Testis (tissue), 3 donors: Measurements from ENCODE around the gene ANGPT4. TPM values are rescaled to one million over a fixed set of nuclear protein-coding genes. Genes with fewer than 3 reads are reported as not detected.
A peak's percentile ranks its signal among the peaks of the same experiment; 100 is the strongest.

Source experiments
- DNase-seq: peaks from one replicate; pipeline ENCODE4 v3.0.0-alpha.2; 2019
- H3K27ac ChIP-seq, 2 donors: fragments of 200-600 bp; sonication (generic); one replicate each; pipeline ENCODE4 v1.5.1; 2019
- H3K27me3 ChIP-seq: fragments of 200-600 bp; sonication (generic); one replicate; pipeline ENCODE4 v1.5.1; 2019
- H3K36me3 ChIP-seq: fragments of 200-600 bp; sonication (generic); one replicate; pipeline ENCODE4 v1.5.1; 2017; ENCODE audit warnings: low read depth; ENCODE audit errors: missing control alignments
- H3K4me1 ChIP-seq: fragments of 200-600 bp; sonication (generic); one replicate; pipeline ENCODE4 v1.5.1; 2019
- H3K4me3 ChIP-seq, 2 donors: fragments of 200-600 bp; sonication (generic); one replicate each; pipeline ENCODE4 v1.5.1; 2017 to 2019
- H3K9me3 ChIP-seq: fragments of 200-600 bp; sonication (generic); one replicate; pipeline ENCODE4 v1.5.1; 2017
- POLR2A ChIP-seq: fragments of 450-650 bp; IDR thresholded peaks from one replicate; pipeline ENCODE4 v1.6.1; 2017; ENCODE audit warnings: antibody characterized with exemption, mild to moderate bottlenecking, moderate library complexity
- WGBS, 2 donors: methylation state at CpG; one replicate each; pipeline ENCODE4 v1.1.5; 2018; 5-methylcytosine and 5-hydroxymethylcytosine counted together
- intact Hi-C: fragments of 100-400 bp; cut with DNase I; formaldehyde crosslinking; loops from one replicate; pipeline ENCODE4 v1.15.1; 2023; ENCODE audit warnings: low total_unique reads
- polyA plus RNA-seq: library from polyadenylated mRNA; stranded (reverse); fragments of 350-450 nt; fragmentation: Illumina TruSeq; extraction: RNeasy Lipid Tissue Mini Kit (QIAGEN cat#74804); gene quantifications from one replicate; pipeline ENCODE4 v1.2.3, GENCODE V29; 2014; ENCODE audit warnings: low read depth, low replicate concordance; ENCODE audit not compliant: insufficient read depth
- total RNA-seq, 2 donors: library from RNA; depleted of rRNA; stranded (reverse); fragments of >200 nt; gene quantifications; one replicate each; pipeline ENCODE4 v1.2.3, GENCODE V29; 2016
- TF ChIP-seq, protein P1 (sequence below), 3 experiments: fragments of 450-650 bp in 2 of 3; fragments of 200-600 bp in 1 of 3; sonication (generic) in 1 of 3; IDR thresholded peaks; one replicate each; pipeline ENCODE4 v1.5.1; 2016 to 2019; ENCODE audit warnings: antibody characterized with exemption in 3 of 3, mild to moderate bottlenecking in 2 of 3, moderate library complexity in 1 of 3

Gene ANGPT4
- total and polyA plus RNA-seq, 3 donors from 2014 or later, result 0.56 to 1.2 (median 0.79) TPM

DNA sequence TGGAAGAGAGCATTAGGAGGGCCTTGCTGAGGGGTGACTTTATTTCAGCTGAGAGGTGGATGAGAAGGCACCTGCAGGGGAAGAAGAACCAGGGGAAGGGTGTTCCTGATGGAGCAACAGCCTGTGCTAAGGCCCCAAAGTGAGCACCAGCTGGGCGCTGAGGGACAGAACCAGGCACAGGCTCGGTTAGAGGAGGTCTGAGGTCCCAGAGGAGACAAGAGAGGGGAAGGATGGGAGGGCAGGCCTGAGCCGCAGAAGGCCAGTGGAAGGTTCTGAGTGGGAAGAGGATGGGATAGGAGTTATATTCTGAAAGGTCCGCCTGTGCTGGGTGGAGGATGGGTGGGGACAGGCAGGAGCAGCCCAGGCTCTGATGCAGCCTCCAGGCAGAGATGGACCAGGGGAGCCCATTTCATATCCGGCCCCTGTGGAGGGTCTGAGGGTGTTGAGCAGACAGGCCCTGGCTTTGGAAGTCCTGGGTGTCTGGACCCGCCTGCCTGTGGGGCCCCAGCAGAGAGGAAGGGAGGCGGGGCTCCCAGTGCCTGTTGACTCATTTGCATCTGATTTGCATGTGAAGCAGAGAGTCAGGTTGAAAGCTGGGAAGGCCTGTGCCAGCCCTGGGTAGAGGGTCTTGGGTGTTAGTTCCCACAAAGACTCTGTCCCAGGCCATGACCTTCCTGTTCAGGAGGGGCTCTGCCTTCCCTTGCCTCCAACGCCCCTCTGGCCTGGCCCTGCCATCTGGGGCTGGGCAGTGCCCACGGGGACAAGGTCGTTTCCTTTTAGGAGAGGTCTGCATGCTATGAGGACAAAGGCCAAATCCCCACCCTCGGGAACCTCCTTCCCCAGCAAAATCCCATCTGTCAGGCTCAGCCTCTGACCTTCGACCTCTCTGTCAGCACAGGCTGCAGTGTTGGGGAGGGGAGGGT, 93.2 kb downstream of the ANGPT4 start:
- 83 to 84% methylated on average over 6 to 12 of the region's 12 CpGs for WGBS, 2 donors
- no peak overlapping the region for H3K4me3 ChIP-seq
- no peaks in the 10 kb centered on the region for H3K36me3 ChIP-seq
- peaks cover 22% of the 10 kb centered on the region for H3K4me1 ChIP-seq
- H3K9me3 ChIP-seq, result no peaks in the 10 kb centered on the region
- H3K27ac ChIP-seq, result peak overlapping the region; percentile 47 to 60
- intact Hi-C loops, result no loop called here
- DNase-seq, result no peak
- no peak for TF ChIP-seq POLR2A
- TF ChIP-seq, protein P1, sequence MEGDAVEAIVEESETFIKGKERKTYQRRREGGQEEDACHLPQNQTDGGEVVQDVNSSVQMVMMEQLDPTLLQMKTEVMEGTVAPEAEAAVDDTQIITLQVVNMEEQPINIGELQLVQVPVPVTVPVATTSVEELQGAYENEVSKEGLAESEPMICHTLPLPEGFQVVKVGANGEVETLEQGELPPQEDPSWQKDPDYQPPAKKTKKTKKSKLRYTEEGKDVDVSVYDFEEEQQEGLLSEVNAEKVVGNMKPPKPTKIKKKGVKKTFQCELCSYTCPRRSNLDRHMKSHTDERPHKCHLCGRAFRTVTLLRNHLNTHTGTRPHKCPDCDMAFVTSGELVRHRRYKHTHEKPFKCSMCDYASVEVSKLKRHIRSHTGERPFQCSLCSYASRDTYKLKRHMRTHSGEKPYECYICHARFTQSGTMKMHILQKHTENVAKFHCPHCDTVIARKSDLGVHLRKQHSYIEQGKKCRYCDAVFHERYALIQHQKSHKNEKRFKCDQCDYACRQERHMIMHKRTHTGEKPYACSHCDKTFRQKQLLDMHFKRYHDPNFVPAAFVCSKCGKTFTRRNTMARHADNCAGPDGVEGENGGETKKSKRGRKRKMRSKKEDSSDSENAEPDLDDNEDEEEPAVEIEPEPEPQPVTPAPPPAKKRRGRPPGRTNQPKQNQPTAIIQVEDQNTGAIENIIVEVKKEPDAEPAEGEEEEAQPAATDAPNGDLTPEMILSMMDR (IDR thresholded peaks at IDR 0.05), result no peak
- no peaks in the 10 kb centered on the region for H3K27me3 ChIP-seq

GRCh38 chr20:821731-822065, 94.4 kb downstream of the ANGPT4 start:
- H3K4me3 ChIP-seq, result no peak overlapping the region
- WGBS, 2 donors, result 90 to 92% methylated on average over 3 of the region's 3 CpGs

DNA sequence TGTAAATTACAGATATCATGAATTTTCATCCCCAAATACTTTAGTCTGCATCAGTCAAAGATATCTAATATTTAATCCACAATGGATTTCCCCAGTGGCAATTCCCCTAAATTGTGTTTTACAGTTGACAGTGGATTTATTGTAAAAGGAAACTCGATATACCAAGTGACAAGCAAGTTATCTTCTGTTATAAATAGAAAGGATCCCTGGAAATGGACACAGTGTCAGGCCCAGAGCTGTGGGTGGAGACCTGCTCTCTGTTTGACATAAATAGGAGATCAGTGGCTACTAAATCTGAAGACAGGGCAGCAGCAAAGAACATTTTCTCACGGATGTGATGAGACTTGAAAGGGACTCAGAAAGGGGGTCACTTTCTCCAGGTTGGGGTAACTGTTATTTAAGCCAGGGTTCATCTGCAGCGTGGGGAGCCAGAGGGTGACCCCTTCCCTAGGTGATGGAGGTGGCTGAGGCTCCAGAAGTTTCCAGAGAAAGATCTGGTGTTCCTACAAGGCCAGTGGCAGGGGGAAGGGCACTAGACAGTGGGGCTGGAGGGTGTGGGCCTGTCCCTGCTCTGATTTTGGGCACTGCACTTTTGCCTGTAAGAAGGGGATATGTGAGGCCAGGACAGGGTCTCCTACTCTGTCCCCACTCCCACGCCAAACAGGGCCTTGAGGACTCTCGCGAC, 94.9 kb downstream of the ANGPT4 start:
- peaks cover 22% of the 10 kb centered on the region for H3K4me1 ChIP-seq
- no peak overlapping the region for H3K4me3 ChIP-seq
- H3K9me3 ChIP-seq, result no peaks in the 10 kb centered on the region
- DNase-seq, result peak; percentile 70
- intact Hi-C loops, result no loop called here
- no peaks in the 10 kb centered on the region for H3K27me3 ChIP-seq
- H3K27ac ChIP-seq, result peak overlapping the region; percentile 79 to 80
- 63 to 77% methylated on average over 6 of the region's 6 CpGs for WGBS, 2 donors
- TF ChIP-seq, protein P1 (IDR thresholded peaks at IDR 0.05), result no peak
- TF ChIP-seq POLR2A, result no peak
- H3K36me3 ChIP-seq, result no peaks in the 10 kb centered on the region

More at GRCh38 chr20:821731-822065, 94.4 kb downstream of the ANGPT4 start:
- Histone ChIP-seq H3K27me3 (no peaks in the 10 kb centered on the region), H3K9me3 (no peaks in the 10 kb centered on the region), H3K4me1 (peaks cover 22% of the 10 kb centered on the region), H3K27ac (peak overlapping the region; percentile 79 to 80), H3K36me3 (no peaks in the 10 kb centered on the region)
- intact Hi-C loops, result no loop called here
- no peak for TF ChIP-seq POLR2A
- TF ChIP-seq, protein P1 (IDR thresholded peaks at IDR 0.05), result no peak
- DNase-seq, result no peak

DNA sequence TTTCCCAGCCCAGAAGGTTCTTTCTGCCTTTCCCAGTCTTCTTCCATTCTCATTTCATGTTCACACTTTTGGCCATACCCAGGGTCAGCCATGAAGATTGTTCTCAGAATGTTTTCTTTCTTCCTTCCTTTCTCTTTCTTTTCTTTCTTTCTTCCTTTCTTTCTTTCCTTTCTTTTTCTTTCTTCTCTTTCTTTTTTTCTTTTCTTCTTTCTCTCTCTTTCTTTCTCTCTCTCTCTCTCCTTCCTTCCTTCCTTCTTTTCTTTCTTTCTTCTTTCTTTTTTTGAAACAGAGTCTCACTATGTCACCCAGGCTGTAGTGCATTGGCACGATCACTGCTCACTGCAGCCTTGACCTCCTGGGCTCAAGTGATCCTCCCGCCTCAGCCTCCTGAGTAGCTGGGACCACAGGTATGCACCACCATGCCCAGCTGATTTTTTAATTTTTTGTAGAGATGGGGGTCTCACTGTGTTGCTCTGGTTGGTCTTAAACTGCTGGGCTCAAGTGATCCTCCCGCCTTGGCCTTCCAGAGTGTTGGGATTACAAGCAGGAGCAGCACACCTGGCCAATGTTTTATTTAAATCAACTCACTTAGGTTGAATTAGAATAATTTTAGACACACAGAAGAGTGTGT, 95.7 kb downstream of the ANGPT4 start:
- intact Hi-C loops, result no loop called here
- no peaks in the 10 kb centered on the region for H3K9me3 ChIP-seq
- TF ChIP-seq, protein P1 (IDR thresholded peaks at IDR 0.05), result no peak
- no peak for TF ChIP-seq POLR2A

More for the DNA sequence above, 95.7 kb downstream of the ANGPT4 start:
- Histone ChIP-seq H3K27ac (peak overlapping the region in 1 of 2 donors; percentile 80), H3K4me3 (no peak overlapping the region), H3K27me3 (no peaks in the 10 kb centered on the region), H3K36me3 (no peaks in the 10 kb centered on the region), H3K4me1 (peaks cover 22% of the 10 kb centered on the region)
- 79 to 82% methylated on average over 3 of the region's 3 CpGs for WGBS, 2 donors
- peak; percentile 12 for DNase-seq

Other genes starting within 250 kb of the ANGPT4 start
- under 1 TPM; 0.19 to 0.39 TPM for gene SCRT2, start 240.5 kb downstream of the ANGPT4 start, total RNA-seq
- 0.13 TPM for gene SCRT2, start 240.5 kb downstream of the ANGPT4 start, polyA plus RNA-seq
- 100 to 1,000 TPM; 187 to 247 TPM for gene SLC52A3, start 147.8 kb downstream of the ANGPT4 start, total RNA-seq
- gene SLC52A3, start 147.8 kb downstream of the ANGPT4 start, polyA plus RNA-seq, result 130 TPM
- 1 to 10 TPM; 5.1 to 7.7 TPM for gene FAM110A, start 82.6 kb downstream of the ANGPT4 start, total RNA-seq
- 5.5 TPM for gene FAM110A, start 82.6 kb downstream of the ANGPT4 start, polyA plus RNA-seq
- gene RSPO4, start 86.0 kb upstream of the ANGPT4 start, total RNA-seq, result 1 to 10 TPM; 2.2 to 2.6 TPM
- 3.2 TPM for gene RSPO4, start 86.0 kb upstream of the ANGPT4 start, polyA plus RNA-seq
- gene PSMF1, start 202.3 kb upstream of the ANGPT4 start, total RNA-seq, result 100 to 1,000 TPM; 265 to 380 TPM
- 331 TPM for gene PSMF1, start 202.3 kb upstream of the ANGPT4 start, polyA plus RNA-seq